GM18517 (cell line): ENCODE measurements around the gene EXOC4.
A peak's percentile ranks its signal among the peaks of the same experiment; 100 is the strongest.
"Not testable (repeated sequence)": the region's sequence is repeated elsewhere in the genome, so short reads cannot be mapped to it uniquely, and the experiment has no call there.

Source experiments
- ATAC-seq: cut with Tn5 transposase; IDR thresholded peaks from one replicate; pipeline ENCODE4 v1.9.1; 2021; ENCODE audit warnings: mild to moderate bottlenecking, moderate library complexity; ENCODE audit not compliant: unreplicated experiment

The EXOC4 gene

DNA sequence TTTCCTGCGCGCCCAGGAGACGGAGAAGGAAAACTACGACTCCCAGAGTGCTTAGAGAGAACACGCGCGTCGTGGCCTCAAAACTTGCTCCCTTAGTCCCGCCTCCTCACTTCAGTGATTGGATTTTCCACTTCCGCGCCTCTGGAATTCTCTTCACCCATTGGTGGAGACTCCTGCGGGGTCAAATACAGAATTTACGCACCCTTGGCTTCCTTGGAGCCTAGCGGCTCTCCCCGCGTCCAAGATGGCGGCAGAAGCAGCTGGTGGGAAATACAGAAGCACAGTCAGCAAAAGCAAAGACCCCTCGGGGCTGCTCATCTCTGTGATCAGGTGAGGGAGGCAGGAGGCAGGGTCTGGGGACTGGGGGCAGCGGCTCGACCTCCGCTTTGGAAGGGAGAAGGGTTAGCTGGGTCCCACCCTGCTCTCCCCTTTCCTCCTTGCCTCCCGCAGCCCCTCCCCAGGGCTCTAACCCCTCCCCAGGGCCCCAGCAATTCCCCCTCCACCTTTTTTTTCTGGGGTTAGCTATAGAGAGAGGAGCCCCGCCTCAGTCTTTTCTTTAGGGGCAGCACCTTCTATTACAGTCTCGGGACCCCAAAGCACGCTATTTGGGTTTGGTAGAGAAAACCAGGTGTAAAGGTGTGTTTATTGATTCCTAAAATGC is at the start of gene EXOC4:
EXOC4 (plus strand) TSS at position 221 of the 661 bp plus-strand sequence.
- peak; percentile 97 for ATAC-seq

DNA sequence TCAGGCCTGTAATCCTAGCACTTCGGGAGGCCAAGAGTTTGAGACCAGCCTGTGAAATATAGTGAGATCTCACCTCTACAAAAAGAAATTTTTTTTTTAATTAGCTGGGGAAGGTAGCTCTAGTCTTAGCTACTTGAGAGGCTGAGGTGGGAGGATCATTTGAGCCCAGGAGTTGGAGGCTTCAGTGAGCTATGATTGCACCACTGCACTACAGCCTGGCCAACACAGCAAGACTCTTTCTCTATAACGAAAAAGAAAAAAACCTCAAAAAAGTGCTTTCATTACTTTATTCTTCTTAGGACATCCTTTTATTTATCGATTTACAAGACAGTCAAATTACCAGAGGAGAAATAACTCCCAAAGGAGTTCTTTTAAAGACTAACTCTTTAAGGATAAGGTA is 49.4 kb upstream of the EXOC4 start:
- no peak for ATAC-seq

DNA sequence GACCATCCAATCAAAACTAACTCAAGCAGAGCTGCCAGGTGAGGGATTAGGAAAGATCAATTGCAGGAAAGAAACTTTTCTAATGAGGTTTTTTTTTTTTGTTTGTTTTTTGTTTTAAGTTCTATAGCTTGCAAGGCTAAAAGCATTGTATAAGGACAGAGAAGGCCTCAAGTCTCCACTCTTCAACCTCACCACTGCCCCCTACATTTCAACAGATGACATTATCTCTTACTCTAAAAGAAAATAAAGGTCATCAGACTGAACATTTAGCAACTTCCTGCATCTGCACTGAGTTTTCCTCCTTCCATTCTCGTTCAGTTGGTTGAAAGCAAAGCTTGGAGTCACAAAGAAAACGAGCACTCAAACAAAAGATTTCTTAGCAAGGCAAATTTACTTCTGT is 45.2 kb upstream of the EXOC4 start:
- ATAC-seq: no peak

DNA sequence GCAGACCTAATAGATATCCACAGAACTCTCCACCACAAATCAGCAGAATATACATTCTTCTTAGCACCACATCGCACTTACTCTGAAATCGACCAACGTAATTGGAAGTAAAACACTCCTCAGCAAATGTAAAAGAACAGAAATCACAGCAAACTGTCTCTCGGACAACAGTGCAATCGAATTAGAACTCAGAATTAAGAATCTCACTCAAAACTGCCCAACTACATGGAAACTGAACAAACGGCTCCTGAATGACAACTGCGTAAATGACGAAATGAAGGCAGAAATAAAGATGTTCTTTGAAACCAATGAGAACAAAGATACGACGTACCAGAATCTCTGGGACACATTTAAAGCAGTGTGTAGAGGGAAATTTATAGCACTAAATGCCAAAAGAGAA is 42.1 kb upstream of the EXOC4 start:
- ATAC-seq: not testable (repeated sequence)

DNA sequence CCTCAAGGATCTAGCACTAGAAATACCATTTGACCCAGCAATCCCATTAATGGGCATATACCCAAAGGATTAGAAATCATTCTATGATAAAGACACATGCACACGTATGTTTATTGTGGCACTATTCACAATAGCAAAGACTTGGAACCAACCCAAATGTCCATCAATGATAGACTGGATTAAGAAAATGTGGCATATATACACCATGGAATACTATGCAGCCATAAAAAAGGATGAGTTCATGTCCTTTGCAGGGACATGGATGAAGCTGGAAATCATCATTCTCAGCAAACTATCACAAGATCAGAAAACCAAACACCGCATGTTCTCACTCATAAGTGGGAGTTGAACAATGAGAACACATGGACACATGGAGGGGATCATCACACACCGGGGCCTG is 39.1 kb upstream of the EXOC4 start:
- not testable (repeated sequence) for ATAC-seq

DNA sequence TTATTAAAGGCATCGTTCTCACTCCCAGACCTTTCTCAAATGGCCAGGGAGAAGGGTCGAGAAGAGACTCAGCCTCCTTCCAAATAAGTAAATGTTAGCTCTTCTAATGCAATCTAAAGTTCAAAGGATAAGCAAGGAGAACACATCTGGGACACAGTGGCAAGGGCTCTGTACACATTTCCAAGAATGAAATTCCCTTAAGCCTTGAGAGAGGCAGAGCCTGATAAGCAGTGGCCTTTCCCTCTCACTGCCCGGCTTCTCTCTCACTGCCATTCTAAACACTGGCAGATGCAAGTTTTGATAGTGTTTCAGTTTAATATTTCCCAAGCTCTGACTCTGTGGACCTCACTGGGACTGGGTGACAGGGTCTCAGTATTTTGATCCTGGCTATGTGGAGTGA is 35.1 kb upstream of the EXOC4 start:
- no peak for ATAC-seq

DNA sequence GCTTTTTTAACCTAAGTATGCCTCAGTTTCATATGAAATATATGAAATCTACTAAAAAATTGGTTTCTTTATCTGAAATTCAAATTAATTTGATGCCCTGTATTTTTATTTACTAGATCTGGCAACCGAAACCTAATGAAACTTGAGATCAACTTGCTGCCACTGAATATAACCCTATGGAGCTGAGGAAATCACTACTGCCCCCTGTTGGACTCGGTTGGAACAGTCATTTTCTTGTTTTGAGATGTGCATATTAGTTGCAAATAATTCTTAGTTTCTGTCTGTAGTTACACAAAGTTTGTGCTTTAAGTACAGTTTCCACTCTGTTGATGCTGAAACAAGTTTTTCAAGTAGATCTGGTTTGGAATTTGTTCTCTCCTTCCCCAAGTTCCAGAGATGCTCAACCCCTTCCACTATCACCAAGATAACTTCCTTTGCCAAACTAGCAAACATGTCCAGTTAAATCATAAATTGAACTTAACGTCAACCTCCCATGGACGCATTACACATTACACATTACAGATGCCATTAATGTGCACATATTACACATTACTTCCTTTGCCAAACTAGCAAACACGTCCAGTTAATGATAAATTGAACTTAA is 22.2 kb upstream of the EXOC4 start:
- ATAC-seq: no peak

DNA sequence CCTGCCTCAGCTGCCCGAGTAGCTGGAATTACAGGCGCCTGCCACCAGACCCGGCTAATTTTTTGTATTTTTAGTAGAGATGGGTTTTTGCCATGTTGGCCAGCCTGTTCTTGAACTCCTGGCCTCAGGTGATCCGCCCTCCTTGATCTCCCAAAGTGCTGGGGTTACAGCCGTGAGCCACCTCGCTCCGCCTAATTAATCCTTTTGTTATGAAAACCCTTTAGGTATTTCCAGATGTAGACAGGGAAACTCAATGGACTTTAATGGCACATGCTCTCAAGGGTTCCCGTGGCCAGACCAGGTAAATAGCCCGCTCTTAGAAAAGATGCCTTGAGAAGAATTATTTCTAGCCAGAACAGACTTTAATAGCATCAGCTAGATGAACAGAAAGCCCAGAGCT is 19.7 kb upstream of the EXOC4 start:
- no peak for ATAC-seq

DNA sequence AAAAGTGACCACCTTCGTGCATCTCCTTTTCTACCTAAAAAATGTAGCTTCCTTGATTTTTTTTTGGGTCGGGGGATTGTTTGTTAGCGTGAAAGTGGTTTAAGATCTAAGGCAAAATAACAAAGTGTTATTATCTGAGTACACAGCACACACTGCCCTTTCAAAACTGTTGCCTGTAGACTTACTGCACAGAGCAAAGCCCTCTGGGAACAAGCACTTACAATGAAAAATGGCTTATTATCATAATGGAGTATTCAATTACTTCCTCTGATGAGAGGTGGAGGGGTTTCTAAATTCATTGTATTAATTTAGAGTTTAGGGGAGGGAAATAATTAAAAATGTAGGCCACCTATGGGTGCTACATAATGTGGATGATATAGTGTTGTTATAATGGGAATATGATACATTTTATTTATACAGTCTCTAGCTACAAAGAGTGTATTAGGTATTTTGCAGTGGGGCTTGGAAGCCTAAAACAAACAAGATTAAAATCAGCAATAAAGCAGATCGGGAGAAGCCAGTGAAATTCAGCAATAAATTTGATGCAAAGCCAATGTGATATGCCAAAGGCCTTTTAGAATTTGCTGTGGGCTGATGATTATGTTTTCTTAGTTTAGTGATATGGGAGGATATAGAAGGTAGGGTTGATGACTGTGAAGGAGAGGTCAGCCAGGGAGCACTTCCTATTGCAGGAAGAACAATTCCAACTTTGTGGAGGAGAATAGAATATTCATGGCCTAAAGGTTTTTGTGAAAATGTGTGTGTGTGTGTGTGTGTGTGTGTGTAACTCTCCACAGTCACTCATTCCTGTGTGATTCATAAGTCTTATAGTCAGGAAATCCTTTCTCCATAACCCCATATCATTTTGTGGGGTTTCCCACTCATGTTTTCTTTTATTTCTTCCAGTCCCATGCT is 17.7 kb upstream of the EXOC4 start:
- no peak for ATAC-seq

DNA sequence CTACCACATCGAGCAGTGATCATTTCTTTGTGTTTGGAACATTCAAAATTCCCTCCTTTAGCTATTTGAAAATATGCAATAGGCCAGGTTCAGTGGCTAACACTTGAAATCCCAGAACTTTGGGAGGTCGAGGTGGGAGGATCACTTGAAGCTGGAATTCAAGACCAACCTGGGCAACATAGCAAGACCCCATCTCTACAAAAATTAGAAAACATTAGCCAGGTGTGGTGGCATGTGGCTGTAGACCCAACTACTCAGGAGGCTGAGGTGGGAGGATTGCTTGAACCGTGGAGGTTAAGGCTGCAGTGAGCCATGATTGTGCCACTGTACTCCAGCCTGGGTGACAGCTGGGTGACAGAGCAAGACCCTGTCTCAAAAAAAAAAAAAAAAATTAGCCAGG is 15.3 kb upstream of the EXOC4 start:
- no peak for ATAC-seq

DNA sequence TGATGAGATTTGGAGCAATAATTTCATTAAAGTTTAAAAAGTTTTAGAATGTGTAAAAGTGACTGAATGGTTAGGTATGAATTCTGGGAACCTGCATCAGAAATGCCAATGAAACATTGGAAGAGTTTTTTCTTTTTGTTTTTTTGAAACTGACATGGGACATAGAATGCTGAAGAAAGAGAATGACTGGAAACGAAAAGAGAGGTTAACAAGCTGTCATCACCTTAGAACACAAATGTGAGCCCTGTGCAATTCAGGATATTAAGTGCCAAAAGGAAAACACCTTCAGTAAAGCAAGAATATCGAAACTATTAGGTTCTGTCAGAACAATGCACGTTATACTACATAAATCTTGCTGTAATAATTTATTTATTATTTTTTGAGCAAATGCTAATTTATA is 12.6 kb upstream of the EXOC4 start:
- ATAC-seq: no peak

DNA sequence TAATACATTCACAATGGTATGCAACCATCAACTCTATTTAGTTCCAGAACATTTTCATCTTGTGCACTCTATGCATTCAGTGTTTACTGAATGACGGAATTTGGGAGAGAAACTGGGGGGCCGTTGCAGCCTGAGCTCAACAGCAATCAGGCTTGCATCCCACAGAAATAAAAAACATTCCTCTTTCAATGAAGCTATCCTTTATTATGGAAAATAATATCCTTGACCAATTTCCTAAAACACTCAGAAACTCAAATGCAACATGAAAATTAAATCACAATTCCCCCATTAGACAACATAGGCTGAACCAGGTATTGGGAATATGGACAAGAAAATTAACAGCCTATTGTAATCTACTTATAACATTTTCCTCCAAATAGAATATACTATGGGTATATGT is 6.3 kb upstream of the EXOC4 start:
- ATAC-seq: no peak

DNA sequence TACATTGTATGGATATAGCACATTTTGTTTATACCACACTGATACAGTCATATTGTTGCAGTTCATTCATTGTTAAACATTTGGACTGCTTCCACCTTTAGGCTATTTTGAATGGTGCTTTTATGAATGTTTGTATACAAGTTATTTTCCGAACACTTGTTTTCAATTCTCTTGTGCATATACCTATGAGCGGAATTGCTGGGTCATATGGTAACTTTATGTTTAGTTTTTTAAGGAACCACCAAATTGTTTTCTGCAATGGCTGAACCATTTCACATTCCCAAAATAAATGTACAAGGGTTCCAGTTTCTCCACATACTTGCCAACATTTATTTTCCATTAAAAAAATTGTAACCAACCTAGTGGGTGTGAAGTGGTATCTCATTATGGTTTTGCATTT is 4.0 kb upstream of the EXOC4 start:
- ATAC-seq: no peak

DNA sequence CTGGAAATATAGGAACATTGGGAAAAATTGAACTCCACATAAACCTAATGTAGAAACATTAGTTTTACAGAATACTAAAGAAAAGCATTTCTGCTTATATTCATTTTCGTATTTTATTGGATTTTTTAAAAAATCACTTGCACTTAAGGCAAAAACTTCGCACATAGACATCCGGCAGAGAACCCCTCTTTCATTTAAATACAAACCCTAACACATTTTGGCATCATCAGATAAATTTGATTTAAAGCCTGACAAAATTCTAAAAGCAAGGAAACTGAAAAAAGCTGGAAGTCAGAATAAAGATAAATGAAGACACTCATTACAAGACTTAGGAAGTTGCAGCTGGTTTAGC is 396 bp upstream of the EXOC4 start:
- no peak for ATAC-seq

DNA sequence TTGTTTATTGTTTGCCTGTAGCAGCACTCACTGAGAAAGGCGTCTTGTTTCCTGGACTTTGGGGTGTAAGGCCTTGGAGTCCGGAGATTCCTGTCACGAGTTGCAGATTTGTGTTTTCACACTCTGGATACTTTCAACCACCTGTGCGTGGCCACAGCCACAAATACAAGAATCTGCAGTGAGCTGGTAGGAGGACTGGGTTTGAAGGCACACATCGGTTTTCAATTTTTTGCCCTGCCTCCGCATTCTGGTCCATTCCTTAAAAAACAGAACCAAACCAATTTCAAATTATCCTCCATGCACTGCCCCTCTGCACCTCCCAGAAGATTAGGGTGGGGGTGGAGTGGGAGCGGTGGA is 619 bp downstream of the EXOC4 start:
- ATAC-seq: peak; percentile 25

DNA sequence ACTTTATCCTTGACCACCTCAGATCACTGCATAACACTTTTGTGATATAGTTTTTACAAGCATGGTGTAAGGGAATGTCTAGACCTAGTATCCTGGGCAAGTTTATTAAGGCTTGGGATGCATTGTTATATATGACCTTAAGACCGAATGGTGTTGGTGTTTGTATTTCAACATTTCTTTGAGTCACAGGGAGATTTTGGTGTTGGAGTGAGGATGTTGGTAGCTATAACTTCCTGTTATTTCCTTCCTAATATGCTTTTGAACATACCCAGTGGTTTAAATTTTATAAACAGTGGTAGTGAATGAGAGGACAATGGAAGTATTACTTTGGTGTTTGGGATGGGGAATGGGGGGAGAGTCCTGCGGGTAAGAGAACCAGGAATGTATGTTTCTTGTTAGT is 2.6 kb downstream of the EXOC4 start:
- ATAC-seq: no peak

DNA sequence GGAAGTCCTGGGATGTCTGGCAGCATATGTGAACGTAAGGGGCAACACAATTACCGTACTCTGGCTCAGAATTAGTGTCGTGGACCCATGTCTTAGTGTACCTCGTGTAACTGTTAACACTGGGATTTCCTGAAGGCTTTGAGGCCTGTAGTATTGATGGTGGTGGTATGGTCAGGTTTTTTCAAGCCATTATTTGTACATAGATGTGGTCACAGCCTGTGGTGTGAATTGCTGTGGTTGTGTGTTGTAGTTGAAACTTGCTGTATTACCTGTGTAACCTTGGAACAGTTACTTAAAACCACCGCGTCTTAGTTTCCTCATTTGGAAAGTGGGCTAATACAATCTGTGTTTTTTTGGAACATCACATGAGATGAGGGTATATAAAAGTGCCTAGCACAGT is 5.3 kb downstream of the EXOC4 start:
- ATAC-seq: no peak

DNA sequence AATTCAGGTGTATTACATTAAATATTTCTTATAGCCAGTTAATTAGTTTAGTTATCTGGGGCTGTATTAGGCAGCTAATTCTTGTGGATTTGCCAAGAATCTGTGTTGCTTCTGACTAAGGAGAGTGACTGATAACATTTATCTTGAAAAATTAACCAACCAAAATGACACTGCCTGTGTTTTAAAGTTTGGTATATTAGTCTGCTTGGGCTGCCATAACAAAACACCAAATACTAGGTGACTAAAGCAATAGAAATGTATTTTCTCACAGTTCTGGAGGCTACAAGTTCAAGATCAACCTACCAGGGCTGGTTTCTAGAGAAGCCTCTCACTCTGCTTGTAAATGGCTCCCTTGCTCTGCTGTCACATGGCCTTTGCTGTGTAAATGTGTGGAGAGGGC is 12.9 kb downstream of the EXOC4 start:
- no peak for ATAC-seq

DNA sequence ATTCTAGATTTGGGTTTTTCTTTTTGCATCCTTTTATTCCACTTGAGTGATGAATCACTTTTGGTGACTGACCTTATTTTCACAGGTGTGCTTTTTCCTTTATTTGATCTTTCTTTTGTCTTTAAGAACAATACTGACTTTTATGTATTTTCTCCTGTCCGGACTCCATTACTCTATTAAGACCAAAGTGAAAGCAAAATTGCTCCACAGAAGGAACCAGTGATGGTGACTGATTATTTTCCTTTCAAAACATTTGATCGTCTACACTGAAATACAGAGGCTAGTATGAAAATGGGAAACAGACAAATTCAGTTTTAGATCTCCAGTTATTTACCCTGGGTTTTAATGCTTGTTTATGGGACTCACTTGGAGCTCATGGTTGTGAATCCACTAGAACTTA is 15.5 kb downstream of the EXOC4 start:
- no peak for ATAC-seq

DNA sequence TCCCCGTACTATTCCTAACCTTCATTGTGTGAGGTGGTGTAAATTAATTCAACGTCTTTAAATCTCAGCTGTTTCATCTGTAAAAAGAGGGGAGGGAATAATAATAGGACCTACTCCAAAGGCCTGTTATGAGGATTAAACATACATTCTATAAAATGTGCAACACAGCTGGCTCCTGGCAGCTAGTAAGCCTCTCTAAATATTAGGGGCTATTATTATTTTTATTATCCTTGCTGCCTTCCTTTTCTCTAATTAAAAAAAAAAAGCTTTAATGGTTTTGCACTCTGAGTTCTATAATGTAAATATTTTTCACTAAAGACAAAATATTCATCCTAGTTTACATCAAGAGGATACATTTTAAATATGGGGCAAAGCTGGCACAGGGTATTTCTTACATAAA is 19.5 kb downstream of the EXOC4 start:
- no peak for ATAC-seq

DNA sequence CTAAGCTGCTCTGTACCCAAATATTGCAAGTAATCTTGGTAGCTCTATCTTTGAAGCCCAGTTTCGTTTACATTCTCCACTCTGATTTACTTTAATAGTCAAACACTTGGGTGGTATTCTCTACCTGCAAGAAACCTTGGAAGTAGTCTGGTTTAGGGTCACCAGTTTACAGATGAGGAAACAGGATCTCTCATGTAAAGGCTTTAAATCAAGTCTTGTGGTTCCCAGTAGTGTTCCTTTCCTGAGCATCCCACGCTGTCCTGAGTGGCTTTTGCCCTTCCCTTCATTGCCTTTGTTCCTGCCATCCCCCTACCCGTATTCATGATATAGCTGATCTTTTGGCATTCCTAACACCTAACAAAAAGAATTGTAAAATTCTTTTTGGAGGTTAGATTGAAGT is 20.3 kb downstream of the EXOC4 start:
- no peak for ATAC-seq

DNA sequence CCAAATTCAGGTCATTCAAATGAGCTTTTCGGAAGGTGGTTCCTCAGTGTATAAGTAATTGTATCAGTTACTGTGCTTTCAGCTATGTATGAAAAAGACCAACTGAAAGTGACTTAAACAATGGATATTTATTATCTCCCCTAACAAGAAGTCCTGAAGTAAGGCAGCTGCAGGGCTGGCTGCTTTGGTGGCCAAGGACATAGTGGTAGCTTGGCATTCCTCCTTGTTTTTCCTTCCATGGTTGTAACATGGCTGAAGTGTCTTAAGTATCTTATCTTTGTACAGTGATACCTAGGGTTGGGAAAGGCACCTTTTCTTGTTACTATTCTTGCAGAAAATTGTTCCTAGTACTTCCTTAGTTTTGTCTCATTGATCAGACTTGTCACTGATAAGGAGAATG is 21.4 kb downstream of the EXOC4 start:
- ATAC-seq: no peak
